Hematopoietic multipotent progenitor cell (in vitro differentiated cells): ENCODE measurements around the gene LONP1. TPM values are rescaled to one million over a fixed set of nuclear protein-coding genes. Genes with fewer than 3 reads are reported as not detected.

Source experiments
- DNase-seq, 3 donors: peaks; one replicate each; pipeline ENCODE4 v3.0.0-alpha.2; 2011 to 2015; ENCODE audit warnings: low read depth in 2 of 3, low spot score in 2 of 3
- total RNA-seq: library from RNA; depleted of rRNA; stranded (reverse); fragments of >200 nt; gene quantifications from one replicate; pipeline ENCODE4 v1.2.3, GENCODE V29; 2012

Gene LONP1
- total RNA-seq, 1 donor, result 78.6 TPM

GRCh38 chr19:5681391-5682106, 38.4 kb downstream of the LONP1 start:
- DNase-seq, result no peak

DNA sequence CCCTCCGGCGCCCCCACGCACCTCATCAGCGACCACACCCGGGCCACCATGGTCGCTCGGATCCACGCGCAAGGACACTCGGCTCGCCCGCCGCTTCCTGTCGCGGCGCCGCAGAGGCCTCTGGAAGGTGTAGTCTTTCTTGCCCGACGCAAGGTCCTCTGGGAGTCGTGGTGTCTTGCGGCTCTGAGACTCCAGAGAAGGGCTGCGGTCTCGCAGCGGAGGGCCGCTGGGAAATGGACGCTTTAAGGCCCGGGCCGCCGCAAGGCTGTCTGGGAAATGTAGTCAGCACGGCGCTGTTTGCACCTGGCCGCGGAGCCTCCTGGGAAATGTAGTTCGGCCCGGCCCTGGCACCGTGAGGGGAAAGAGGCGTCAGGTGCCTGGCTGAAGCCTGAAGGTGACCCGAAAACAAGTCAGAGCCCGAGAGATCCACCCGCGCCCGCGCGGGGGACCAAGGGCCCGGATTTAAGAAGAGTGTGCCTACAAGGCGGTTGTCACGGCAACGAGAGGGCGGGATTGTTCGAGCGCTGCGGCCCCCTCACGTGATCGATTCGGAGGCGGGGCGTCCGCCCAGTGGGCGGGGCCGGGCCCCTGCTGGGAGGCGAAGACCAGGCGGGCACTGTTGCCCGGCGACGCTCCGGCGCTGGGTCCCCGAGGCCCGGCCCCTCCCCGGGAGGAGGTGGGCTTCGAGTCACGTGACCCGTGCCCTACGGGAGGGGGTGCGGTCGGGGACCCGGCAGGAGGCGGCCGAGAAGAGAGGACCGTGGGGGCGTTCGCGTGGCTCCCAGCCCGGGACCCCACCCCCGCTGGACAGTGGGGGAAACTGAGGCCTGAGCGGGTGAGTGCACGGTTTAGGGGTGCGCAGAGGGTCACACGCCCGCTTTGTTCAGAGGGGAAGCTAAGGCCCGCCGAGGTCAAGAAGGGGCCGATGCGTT, 39.2 kb downstream of the LONP1 start, which contains the start of the genes HSD11B1L and MICOS13:
Gene HSD11B1L, plus strand, starts transcription at position 591 of the 932 bp plus-strand sequence. CDS start 3,806 bp downstream, outside the sequence.
Gene MICOS13, minus strand, starts transcription at position 80 of the 932 bp plus-strand sequence. Its CDS starts 30 bp downstream, at position 50.
- DNase-seq, result peak; percentile 96 to 100 (median 99)

- no peak for DNase-seq
Observed at GRCh38 chr19:5680084-5680436, 39.9 kb downstream of the LONP1 start.

GRCh38 chr19:5679289-5680083, 40.5 kb downstream of the LONP1 start:
- no peak for DNase-seq

GRCh38 chr19:5678071-5678718, 41.8 kb downstream of the LONP1 start:
- DNase-seq, result no peak

GRCh38 chr19:5677580-5677979, 42.4 kb downstream of the LONP1 start:
- DNase-seq, result no peak

GRCh38 chr19:5677136-5677535, 42.8 kb downstream of the LONP1 start:
- no peak for DNase-seq

DNA sequence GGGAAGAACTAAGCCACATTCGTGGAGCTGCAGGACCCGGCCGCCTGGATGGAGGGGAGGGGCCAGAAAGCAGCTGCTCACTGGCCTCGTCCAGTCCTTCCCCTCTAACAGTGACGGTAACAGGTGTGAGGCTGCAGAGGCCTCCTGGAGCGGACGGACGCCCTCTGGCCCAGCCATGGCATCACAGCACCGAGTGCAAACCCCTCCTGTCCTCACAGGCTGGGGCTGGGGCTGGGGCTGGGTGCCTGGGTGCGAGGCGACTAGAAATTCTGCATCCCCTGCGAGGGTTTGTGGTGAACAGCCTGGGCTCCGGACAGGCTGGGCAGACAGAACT, 43.2 kb downstream of the LONP1 start:
- DNase-seq, result no peak

GRCh38 chr19:5676105-5676771, 43.7 kb downstream of the LONP1 start:
- DNase-seq, result no peak

- DNase-seq, result no peak
Observed at GRCh38 chr19:5674714-5675113, 45.2 kb downstream of the LONP1 start.

- DNase-seq, result no peak
Observed at GRCh38 chr19:5673752-5674151, 46.2 kb downstream of the LONP1 start.

DNA sequence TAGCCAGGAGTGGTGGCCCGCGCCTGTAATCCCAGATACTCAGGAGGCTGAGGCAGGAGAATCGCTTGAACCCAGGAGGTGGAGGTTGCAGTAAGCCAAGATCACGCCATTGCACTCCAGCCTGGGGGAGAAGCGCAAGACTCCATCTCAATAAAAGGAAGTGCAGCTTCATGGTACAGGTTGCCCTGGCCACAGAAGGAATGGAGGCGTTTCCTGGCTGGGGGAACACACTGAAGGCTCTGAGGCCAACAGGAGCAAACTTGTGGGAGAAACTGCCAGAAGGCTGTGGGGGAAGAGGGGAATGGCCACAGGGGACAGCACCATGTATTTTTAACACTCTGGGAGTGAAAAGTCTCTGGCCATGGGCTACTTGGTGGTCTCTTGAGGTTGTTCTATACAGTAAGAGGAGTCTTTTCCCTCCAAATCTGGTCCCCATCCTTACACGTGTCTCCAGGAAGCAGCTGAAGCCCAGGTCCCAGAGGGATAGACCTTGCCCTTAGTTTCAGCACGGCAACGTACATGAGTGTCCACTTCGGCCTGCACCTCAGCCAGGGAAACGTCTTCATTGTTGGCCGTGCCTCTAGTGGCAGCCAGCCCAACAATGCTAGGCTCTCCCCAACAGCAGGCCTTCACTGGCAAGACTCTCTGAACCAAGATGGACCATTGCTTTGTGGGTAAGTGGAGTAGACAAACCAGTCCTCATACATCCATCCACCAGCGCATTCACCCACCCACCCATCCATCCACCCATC, 47.1 kb downstream of the LONP1 start:
- no peak for DNase-seq

DNA sequence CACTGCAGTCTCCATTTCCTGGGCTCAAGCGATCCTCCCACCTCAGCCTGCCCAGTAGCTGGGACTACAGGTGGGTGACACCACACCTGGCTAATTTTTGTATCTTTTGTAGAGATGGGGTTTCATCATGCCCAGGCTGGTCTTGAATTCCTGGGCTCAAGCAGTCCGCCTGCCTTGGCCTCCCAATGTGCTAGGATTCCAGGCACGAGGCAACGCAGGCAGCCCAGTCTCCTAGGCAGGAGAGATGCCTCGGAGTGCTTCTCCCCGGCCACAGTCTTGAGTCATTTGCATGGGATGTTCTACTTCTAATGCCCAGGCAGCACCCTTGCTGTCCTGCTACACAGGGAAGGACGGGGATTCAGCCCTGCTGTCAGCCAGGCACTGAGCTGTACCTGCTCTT, 48.3 kb downstream of the LONP1 start:
- no peak for DNase-seq

GRCh38 chr19:5669212-5669611, 50.7 kb downstream of the LONP1 start:
- no peak for DNase-seq

DNA sequence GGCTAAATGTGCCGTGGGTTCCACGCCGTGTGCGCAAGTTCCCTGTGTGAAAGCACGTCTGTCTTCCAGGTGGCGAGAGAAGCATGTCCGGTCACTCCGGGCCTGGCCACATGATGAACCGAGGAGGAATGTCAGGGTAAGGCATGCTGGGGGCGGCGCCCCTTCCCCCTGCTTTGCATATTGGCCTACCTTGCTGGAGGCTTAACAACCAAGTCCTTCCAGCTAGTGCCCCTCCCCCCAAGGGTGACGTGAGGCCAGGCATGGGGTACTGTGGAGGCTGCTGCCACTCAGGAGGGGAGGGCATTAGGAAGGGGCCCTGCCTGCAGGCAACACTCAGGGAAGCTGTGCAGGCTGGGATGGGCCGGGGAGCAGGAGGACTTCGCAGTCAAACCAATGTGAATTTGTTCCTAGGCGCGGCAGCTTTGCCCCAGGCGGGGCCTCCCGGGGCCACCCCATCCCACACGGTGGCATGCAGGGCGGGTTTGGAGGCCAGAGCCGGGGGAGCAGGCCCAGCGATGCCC, 52.1 kb downstream of the LONP1 start:
- DNase-seq, result no peak

GRCh38 chr19:5666921-5667610, 52.9 kb downstream of the LONP1 start:
- DNase-seq, result no peak

DNA sequence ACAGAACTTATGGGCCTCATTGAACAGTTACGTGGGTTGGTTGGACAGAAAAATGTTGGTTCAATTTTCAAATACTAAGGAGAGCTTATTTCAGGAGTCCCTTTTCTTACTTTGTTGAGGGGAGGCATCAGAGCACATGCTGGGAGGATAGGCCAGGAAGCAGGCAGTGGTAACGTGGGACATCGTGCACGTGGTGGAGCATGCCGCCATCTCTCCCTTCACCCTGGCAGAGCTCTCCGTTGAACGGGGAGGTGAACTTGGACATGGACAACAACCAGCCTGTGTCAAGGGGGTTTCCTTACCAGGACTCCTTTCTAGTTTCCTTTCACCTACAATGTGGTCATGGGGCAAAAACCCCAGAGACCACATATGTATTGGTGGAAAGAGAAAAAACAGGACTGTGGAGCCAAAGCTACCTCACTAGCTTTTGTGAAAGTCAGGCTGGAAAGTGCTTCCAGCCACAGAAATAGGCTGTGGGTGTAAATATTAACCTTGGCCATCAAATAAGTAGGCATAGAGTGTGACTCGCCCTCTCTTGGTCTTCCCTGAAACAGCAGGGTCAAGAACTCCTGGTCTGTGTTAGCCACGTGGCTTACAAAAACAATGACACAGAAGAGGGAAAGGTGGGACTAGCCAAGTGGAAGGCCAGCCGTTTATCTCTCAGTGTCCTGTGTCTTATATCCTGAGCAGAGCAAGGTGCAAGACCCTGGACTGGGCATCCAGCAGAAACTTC, 54.0 kb downstream of the LONP1 start:
- no peak for DNase-seq

DNA sequence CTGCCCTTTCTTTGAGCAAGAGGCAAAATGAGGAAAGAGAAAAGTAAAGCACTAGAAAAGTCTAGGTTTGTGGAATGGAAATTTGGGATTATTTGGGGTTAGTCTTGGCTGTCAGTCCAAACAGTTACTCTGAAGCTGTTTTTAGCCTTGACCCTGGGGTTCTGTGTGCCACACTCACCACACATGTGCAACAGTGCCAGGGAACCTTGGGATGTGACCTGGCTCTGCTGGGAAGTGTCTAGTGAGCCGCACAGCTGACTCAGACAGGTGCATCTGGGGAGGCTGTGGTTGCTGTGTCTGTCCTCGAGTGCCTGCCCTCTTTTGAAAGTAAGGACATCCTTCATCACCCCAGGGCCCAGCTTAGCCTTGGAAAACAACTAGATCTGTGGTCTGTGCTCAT, 55.4 kb downstream of the LONP1 start:
- DNase-seq, result no peak
